H1 (cell line): ENCODE data around the gene AK8. TPM values are rescaled to one million over a fixed set of nuclear protein-coding genes. Genes with fewer than 3 reads are reported as not detected.

ENCODE experiments used
- ASH2L ChIP-seq: fragments of 200-600, 300-600 bp; sonication (generic); IDR thresholded peaks from one replicate; pipeline ENCODE4 v1.7.1; 2017; ENCODE audit warnings: low read length
- BRCA1 ChIP-seq: IDR thresholded peaks from 2 replicates; pipeline ENCODE4 v1.6.1; 2012; ENCODE audit warnings: low read depth, low read length, improper control_type of control experiment
- CBX5 ChIP-seq: fragments of 300-800, 300-1000 bp; sonication (generic); IDR thresholded peaks from 2 replicates; pipeline ENCODE4 v1.7.1; 2016; ENCODE audit warnings: antibody characterized with exemption, low read length, low read depth
- EP300 ChIP-seq, 2 experiments: IDR thresholded peaks; 1 replicate in 1 of 2; 2 replicates in 1 of 2; pipeline ENCODE4 v1.6.1; 2011 to 2012; ENCODE audit warnings: low read depth in 2 of 2, low read length in 2 of 2, mild to moderate bottlenecking in 2 of 2, borderline replicate concordance in 1 of 2, inconsistent platforms in 1 of 2, moderate library complexity in 1 of 2
- FOSL1 ChIP-seq: IDR thresholded peaks from 2 replicates; pipeline ENCODE4 v1.6.1; 2011; ENCODE audit warnings: mild to moderate bottlenecking, low read depth, low read length, moderate library complexity; ENCODE audit not compliant: insufficient read depth
- GTF2F1 ChIP-seq: IDR thresholded peaks from 2 replicates; pipeline ENCODE4 v1.6.1; 2012; ENCODE audit warnings: low read depth, low read length, improper control_type of control experiment, borderline replicate concordance
- JUN ChIP-seq: IDR thresholded peaks from 2 replicates; pipeline ENCODE4 v1.6.1; 2011; ENCODE audit warnings: low read depth, mild to moderate bottlenecking, improper control_type of control experiment, low read length
- JUND ChIP-seq: IDR thresholded peaks from 2 replicates; pipeline ENCODE4 v1.6.1; 2011; ENCODE audit warnings: mild to moderate bottlenecking, improper control_type of control experiment, low read length
- KDM1A ChIP-seq: fragments of 200-600, 300-600 bp; sonication (generic); IDR thresholded peaks from 2 replicates; pipeline ENCODE4 v1.7.1; 2016; ENCODE audit warnings: mild to moderate bottlenecking, low read length, borderline replicate concordance
- KDM5A ChIP-seq: fragments of 200-600 bp; IDR thresholded peaks from 2 replicates; pipeline ENCODE4 v1.7.1; 2012; ENCODE audit warnings: mild to moderate bottlenecking, low read length, inconsistent platforms, mixed read lengths
- POLR2AphosphoS5 ChIP-seq: IDR thresholded peaks from 2 replicates; pipeline ENCODE4 v1.6.1; 2011; ENCODE audit warnings: low read depth, low read length
- POU5F1 ChIP-seq: IDR thresholded peaks from 2 replicates; pipeline ENCODE4 v1.6.1; 2011; ENCODE audit warnings: low read depth, mild to moderate bottlenecking, low read length, moderate library complexity
- RBBP5 ChIP-seq: IDR thresholded peaks from 2 replicates; pipeline ENCODE4 v1.7.1; 2012; ENCODE audit warnings: low read depth, mild to moderate bottlenecking, inconsistent platforms, low read length, moderate library complexity, borderline replicate concordance
- SIN3A ChIP-seq, 2 experiments: IDR thresholded peaks in 1 of 2; conservative IDR thresholded peaks in 1 of 2; 2 replicates each; pipeline ENCODE4 v1.6.1; 2011 to 2012; ENCODE audit warnings: low read length in 2 of 2, improper control_type of control experiment in 1 of 2, low read depth in 1 of 2, mild to moderate bottlenecking in 1 of 2
- SIRT6 ChIP-seq: IDR thresholded peaks from one replicate; pipeline ENCODE4 v1.7.1; 2012; ENCODE audit warnings: low read length, inconsistent platforms
- SP1 ChIP-seq: IDR thresholded peaks from 2 replicates; pipeline ENCODE4 v1.6.1; 2011; ENCODE audit warnings: low read depth, low read length
- SRF ChIP-seq: IDR thresholded peaks from 2 replicates; pipeline ENCODE4 v1.6.1; 2011; ENCODE audit warnings: mild to moderate bottlenecking, low read depth, low read length, moderate library complexity
- TAF1 ChIP-seq: IDR thresholded peaks from 2 replicates; pipeline ENCODE4 v1.6.1; 2011; ENCODE audit warnings: mild to moderate bottlenecking, low read depth, low read length
- TBP ChIP-seq: IDR thresholded peaks from 2 replicates; pipeline ENCODE4 v1.6.1; 2011; ENCODE audit warnings: low read depth, low read length, improper control_type of control experiment
- TEAD4 ChIP-seq: IDR thresholded peaks from 2 replicates; pipeline ENCODE4 v1.6.1; 2012; ENCODE audit warnings: low read depth, low read length, inconsistent platforms, mixed read lengths
- polyA plus RNA-seq, 7 experiments: library from polyadenylated mRNA; depleted of rRNA in 3 of 7; stranded (reverse) in 5 of 7; unstranded in 2 of 7; fragments of >200 nt in 5 of 7; fragments of 200-250 nt in 2 of 7; gene quantifications; 1 replicate in 5 of 7; 2 replicates in 1 of 7; 4 replicates in 1 of 7; pipeline versions ENCODE4 v1.2.1 to v1.2.3, GENCODE V29; 2011 to 2013; ENCODE audit warnings: missing spikeins in 2 of 7, mixed read lengths in 2 of 7
- total RNA-seq: library from RNA; stranded (reverse); fragmentation: NEBNext Ultra II Directional; extraction: Animal tissue kit (Norgen Biotek cat#: 25700); gene quantifications from 2 replicates; pipeline ENCODE4 v1.2.1, GENCODE V29; 2021
- TF ChIP-seq, protein P1 (sequence below): IDR thresholded peaks from 2 replicates; pipeline ENCODE4 v1.6.1; 2011; ENCODE audit warnings: low read depth, mild to moderate bottlenecking, low read length; ENCODE audit not compliant: insufficient read depth
- TF ChIP-seq, protein P2 (sequence below): IDR thresholded peaks from 2 replicates; pipeline ENCODE4 v1.6.1; 2012; ENCODE audit warnings: inconsistent platforms

AK8 gene
- total and polyA plus RNA-seq, 2 of the 8 experiments (the other 6 are each of a cell fraction or from before 2014, with no cell fraction given): 0.35 to 0.48 TPM

DNA sequence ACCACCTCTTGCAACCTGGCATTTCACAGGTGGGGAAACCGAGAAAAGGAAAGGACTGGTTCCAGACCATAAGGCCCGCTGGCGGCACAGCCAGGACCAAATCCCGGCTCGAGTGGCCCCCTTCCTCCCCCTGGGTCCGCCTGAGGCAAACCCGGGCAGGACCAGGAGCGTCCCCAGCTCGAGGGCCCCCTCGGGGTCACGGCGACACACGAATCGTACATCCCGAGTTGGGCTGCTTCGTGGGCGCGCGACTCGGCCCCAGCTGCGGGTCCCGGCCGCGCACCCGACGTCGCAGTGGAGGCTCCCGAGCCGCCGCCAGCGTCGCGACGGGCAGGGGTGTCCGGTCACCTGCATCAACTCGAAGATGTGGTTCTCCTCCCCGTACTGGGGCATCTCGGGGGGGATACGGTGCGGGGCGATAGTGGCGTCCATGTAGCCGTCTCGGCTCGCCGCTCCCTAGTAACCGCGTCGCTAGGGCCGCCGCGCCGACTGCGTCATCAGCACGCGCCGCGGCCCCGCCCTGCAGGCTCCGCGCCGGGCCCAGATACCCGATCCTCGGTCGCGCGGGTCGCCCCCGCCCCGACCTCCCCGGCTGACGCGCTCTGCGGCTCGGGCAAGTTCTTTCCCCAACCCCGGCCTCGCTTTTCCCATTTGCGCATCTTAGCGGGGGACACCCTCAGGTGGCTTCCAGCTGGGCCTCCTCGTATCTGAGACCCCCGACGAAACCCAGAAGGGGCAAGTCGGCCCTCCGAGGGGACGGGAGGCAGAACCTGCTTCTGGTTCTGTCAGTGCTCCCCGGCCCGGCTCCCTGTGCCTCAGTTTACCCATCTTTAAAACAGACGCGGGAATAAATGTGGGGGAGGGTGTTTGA is at the start of gene AK8 (continued):
- TF ChIP-seq SP1 (no peak), SIRT6 (no peak), SIN3A (conservative IDR thresholded peaks at IDR 0.05 in 1 of 2, IDR thresholded peaks at IDR 0.05 in 1 of 2; ENCODE audit: low read depth in 1 of 2, low read length in 2 of 2) (peak; percentile 94 to 99), TBP (no peak), KDM5A (peak; percentile 56), JUND (no peak), BRCA1 (no peak), POLR2AphosphoS5 (no peak), TAF1 (peak; percentile 46; the same call in 1 of the 2 replicates), FOSL1 (no peak), JUN (no peak), TEAD4 (no peak), ASH2L (peak; percentile 98), KDM1A (peak; percentile 84; the same call in 1 of the 2 replicates), CBX5 (no peak), SRF (peak; percentile 86), RBBP5 (peak; percentile 85; the same call in 1 of the 2 replicates), EP300 (IDR thresholded peaks at IDR 0.05; ENCODE audit: borderline replicate concordance in 1 of 2, low read depth in 2 of 2, low read length in 2 of 2) (0 out of 3 replicates have a peak, but pooled peaks of 1 of the 2 experiments have one; percentile 17), POU5F1 (no peak), GTF2F1 (no peak)
- TF ChIP-seq, protein P1, sequence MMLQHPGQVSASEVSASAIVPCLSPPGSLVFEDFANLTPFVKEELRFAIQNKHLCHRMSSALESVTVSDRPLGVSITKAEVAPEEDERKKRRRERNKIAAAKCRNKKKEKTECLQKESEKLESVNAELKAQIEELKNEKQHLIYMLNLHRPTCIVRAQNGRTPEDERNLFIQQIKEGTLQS: peak; percentile 65; the same call in 1 of the 2 replicates
- TF ChIP-seq, protein P2, sequence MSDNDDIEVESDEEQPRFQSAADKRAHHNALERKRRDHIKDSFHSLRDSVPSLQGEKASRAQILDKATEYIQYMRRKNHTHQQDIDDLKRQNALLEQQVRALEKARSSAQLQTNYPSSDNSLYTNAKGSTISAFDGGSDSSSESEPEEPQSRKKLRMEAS: peak; percentile 56
